Liver (tissue), 9 donors: ENCODE data around the gene SYCP2L. TPM values are rescaled to one million over a fixed set of nuclear protein-coding genes. Genes with fewer than 3 reads are reported as not detected.

Experiments
- DNase-seq: peaks from one replicate; pipeline ENCODE4 v3.0.0-alpha.2; 2017; ENCODE audit warnings: low spot score
- H3K27ac ChIP-seq, 2 donors: one replicate each; pipeline ENCODE4 v1.7.0; 2013; ENCODE audit warnings: inconsistent platforms in 2 of 2, low read length in 2 of 2, control low read depth in 1 of 2, low read depth in 1 of 2, mild to moderate bottlenecking in 1 of 2
- H3K27me3 ChIP-seq, 4 donors: one replicate each; pipeline versions ENCODE4 v1.6.1 to v1.7.0; 2013; ENCODE audit warnings: low read length in 3 of 4, inconsistent platforms in 1 of 4, mild to moderate bottlenecking in 1 of 4, moderate library complexity in 1 of 4; ENCODE audit not compliant: control insufficient read depth in 4 of 4, insufficient read depth in 4 of 4
- H3K36me3 ChIP-seq, 4 donors: one replicate each; pipeline versions ENCODE4 v1.6.1 to v1.7.0; 2013; ENCODE audit warnings: low read length in 3 of 4, mild to moderate bottlenecking in 3 of 4, low read depth in 1 of 4, moderate library complexity in 1 of 4; ENCODE audit not compliant: control insufficient read depth in 4 of 4, insufficient read depth in 3 of 4
- H3K4me1 ChIP-seq, 4 donors: one replicate each; pipeline versions ENCODE4 v1.6.1 to v1.7.0; 2013; ENCODE audit warnings: low read length in 3 of 4, mild to moderate bottlenecking in 3 of 4, moderate library complexity in 1 of 4; ENCODE audit not compliant: control insufficient read depth in 4 of 4, insufficient read depth in 4 of 4
- H3K4me3 ChIP-seq, 3 donors: one replicate each; pipeline versions ENCODE4 v1.6.1 to v1.7.0; 2013; ENCODE audit warnings: low read length in 3 of 3, control low read depth in 1 of 3, low read depth in 1 of 3, mild to moderate bottlenecking in 1 of 3
- H3K9ac ChIP-seq, 2 donors: one replicate each; pipeline ENCODE4 v1.7.0; 2013; ENCODE audit warnings: low read length in 2 of 2, mild to moderate bottlenecking in 2 of 2, moderate library complexity in 2 of 2, control low read depth in 1 of 2, low read depth in 1 of 2
- H3K9me3 ChIP-seq, 4 donors: one replicate each; pipeline versions ENCODE4 v1.6.1 to v1.7.0; 2013; ENCODE audit warnings: low read length in 3 of 4; ENCODE audit not compliant: control insufficient read depth in 4 of 4
- ATF3 ChIP-seq: IDR thresholded peaks from 2 replicates; pipeline ENCODE4 v1.6.1; 2016; ENCODE audit warnings: antibody characterized with exemption
- CTCF ChIP-seq: fragments of 150-350 bp; IDR thresholded peaks from 2 replicates; pipeline ENCODE4 v1.5.1; 2017; ENCODE audit warnings: improper control_type of control experiment, low read depth, low read length; ENCODE audit not compliant: missing input control
- EGR1 ChIP-seq, 2 donors: IDR thresholded peaks; 2 replicates each; pipeline ENCODE4 v1.6.1; 2016 to 2018; ENCODE audit warnings: antibody characterized with exemption in 2 of 2, low read depth in 2 of 2
- FOXA1 ChIP-seq: IDR thresholded peaks from 2 replicates; pipeline ENCODE4 v1.6.1; 2016; ENCODE audit warnings: antibody characterized with exemption
- FOXA2 ChIP-seq: IDR thresholded peaks from 2 replicates; pipeline ENCODE4 v1.6.1; 2016; ENCODE audit warnings: antibody characterized with exemption
- GABPA ChIP-seq, 2 donors: IDR thresholded peaks in 1 of 2; conservative IDR thresholded peaks in 1 of 2; 2 replicates each; pipeline ENCODE4 v1.6.1; 2016; ENCODE audit warnings: antibody characterized with exemption in 2 of 2, mild to moderate bottlenecking in 1 of 2, moderate library complexity in 1 of 2
- HNF4A ChIP-seq, 2 donors: conservative IDR thresholded peaks; 2 replicates each; pipeline ENCODE4 v1.6.1; 2016; ENCODE audit warnings: antibody characterized with exemption in 2 of 2, mild to moderate bottlenecking in 2 of 2
- MAX ChIP-seq: IDR thresholded peaks from 2 replicates; pipeline ENCODE4 v1.6.1; 2016; ENCODE audit warnings: antibody characterized with exemption
- REST ChIP-seq: IDR thresholded peaks from 2 replicates; pipeline ENCODE4 v1.6.1; 2016; ENCODE audit warnings: antibody characterized with exemption, mild to moderate bottlenecking
- RXRA ChIP-seq, 2 donors: IDR thresholded peaks; 2 replicates each; pipeline ENCODE4 v1.6.1; 2017 to 2018; ENCODE audit warnings: antibody characterized with exemption in 2 of 2, mild to moderate bottlenecking in 1 of 2
- SP1 ChIP-seq: IDR thresholded peaks from 2 replicates; pipeline ENCODE4 v1.6.1; 2018; ENCODE audit warnings: antibody characterized with exemption, mild to moderate bottlenecking
- YY1 ChIP-seq: IDR thresholded peaks from 2 replicates; pipeline ENCODE4 v1.6.1; 2016; ENCODE audit warnings: antibody characterized with exemption, mild to moderate bottlenecking
- ZBTB33 ChIP-seq: IDR thresholded peaks from 2 replicates; pipeline ENCODE4 v1.6.1; 2016; ENCODE audit warnings: antibody characterized with exemption
- WGBS: extraction: QIAGEN DNeasy Blood & Tissue Kit; methylation state at CpG from one replicate; pipeline ENCODE4 v1.1.7; 2013; 5-methylcytosine and 5-hydroxymethylcytosine counted together
- polyA plus RNA-seq, 2 donors: library from polyadenylated mRNA; stranded (reverse) in 1 of 2; unstranded in 1 of 2; fragments of 200-250 nt in 1 of 2; fragments of >200 nt in 1 of 2; fragmentation: Nextera tagmentation in 1 of 2; extraction: Ambion mirVana in 1 of 2; gene quantifications; one replicate each; pipeline versions ENCODE4 v1.2.1 to v1.2.3, GENCODE V29; 2013 to 2015
- total RNA-seq, 2 donors: library from RNA; depleted of rRNA; stranded (reverse); fragments of >200 nt; gene quantifications; one replicate each; pipeline ENCODE4 v1.2.3, GENCODE V29; 2014
- donor health status: healthy.
- donor health status: healthy.
- donor health status: healthy.
- donor health status: healthy.
- donor health status: healthy.

Gene SYCP2L
- total and polyA plus RNA-seq, 4 donors = 0.28 to 0.33 TPM; not detected in 2

GRCh38 chr6:10837995-10838793, 48.7 kb upstream of the SYCP2L start, which contains the start of gene MAK:
Gene MAK, minus strand, starts transcription at chr6:10838539. Its CDS starts 7,891 bp downstream, at chr6:10830648.
- Histone ChIP-seq H3K9me3 (no peaks in the 10 kb centered on the region), H3K27ac (peak within 1 kb of the TSS; percentile 24 to 79), H3K36me3 (no peaks in the 10 kb centered on the region), H3K27me3 (no peaks in the 10 kb centered on the region), H3K9ac (peak within 1 kb of the TSS; percentile 23 to 69), H3K4me1 (peaks cover 0 to 18% (median 7%) of the 10 kb centered on the region in 4 donors), H3K4me3 (peak within 1 kb of the TSS; percentile 41 to 77 (median 59))
- TF ChIP-seq ATF3 (no peak), YY1 (peak; percentile 59), GABPA (IDR thresholded peaks at IDR 0.05 in 1 of 2, conservative IDR thresholded peaks at IDR 0.05 in 1 of 2) (no peak), REST (no peak), EGR1 (IDR thresholded peaks at IDR 0.05; ENCODE audit: low read depth in 2 of 2) (no peak), SP1 (peak; percentile 49), FOXA2 (no peak), HNF4A (conservative IDR thresholded peaks at IDR 0.05) (no peak), RXRA (IDR thresholded peaks at IDR 0.05) (peak in 1 of 2 donors; percentile 36), MAX (no peak)
- WGBS = under 1% methylated on average over 53 of the region's 53 CpGs
- DNase-seq = peak; percentile 93

- Histone ChIP-seq H3K27me3 (no peaks in the 10 kb centered on the region), H3K27ac (peak overlapping the region; percentile 24 to 79), H3K4me3 (peak overlapping the region; percentile 41 to 77 (median 59)), H3K9ac (peak overlapping the region in 1 of 2 donors; percentile 23), H3K4me1 (peaks cover 0 to 18% (median 7%) of the 10 kb centered on the region in 4 donors), H3K36me3 (no peaks in the 10 kb centered on the region), H3K9me3 (no peaks in the 10 kb centered on the region)
- TF ChIP-seq ZBTB33 (no peak), CTCF (no peak), YY1 (no peak), FOXA1 (no peak), ATF3 (no peak)
- no peak for DNase-seq
- WGBS = 65% methylated on average over 8 of the region's 8 CpGs
These were observed 48.0 kb upstream of the SYCP2L start for GRCh38 chr6:10838794-10839333.
